Measurements from ENCODE around the gene DACH1. TPM values are rescaled to one million over a fixed set of nuclear protein-coding genes. Genes with fewer than 3 reads are reported as not detected.

The DACH1 gene
- total RNA-seq, 1 donor from 2014 or later = 110 TPM

DNA sequence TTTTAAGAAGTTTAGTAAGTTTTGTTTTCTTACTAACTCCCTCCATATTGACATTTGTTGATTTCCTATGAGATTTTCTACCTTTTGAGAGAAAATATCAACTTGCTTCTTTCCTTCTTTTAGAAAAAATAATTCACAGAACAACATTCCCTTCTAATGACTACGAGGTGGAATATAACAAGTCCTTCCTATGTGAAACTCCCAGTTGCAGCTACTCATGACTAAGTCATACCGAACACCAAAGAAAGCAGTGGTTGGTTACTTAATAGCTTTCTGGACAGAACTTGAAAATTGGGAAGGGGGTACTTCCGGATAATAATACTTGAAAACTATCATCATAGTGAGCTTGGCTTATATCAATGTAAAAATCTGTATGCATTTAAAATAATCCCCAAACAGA lies 144.8 kb downstream of the DACH1 start:
- TF ChIP-seq CTCF (IDR thresholded peaks at IDR 0.05; ENCODE audit: partially characterized antibody, unreplicated experiment) = no peak
- peaks cover 6% of the 10 kb centered on the region for H3K9me3 Mint-ChIP-seq (ENCODE audit: unreplicated experiment)
- peaks cover 10% of the 10 kb centered on the region for H3K4me1 Mint-ChIP-seq (ENCODE audit: low read depth, unreplicated experiment)
- H3K36me3 Mint-ChIP-seq (ENCODE audit: unreplicated experiment) = no peaks in the 10 kb centered on the region
- no peak for DNase-seq
- H3K4me3 Mint-ChIP-seq (ENCODE audit: unreplicated experiment) = no peak overlapping the region
- H3K27ac Mint-ChIP-seq (ENCODE audit: unreplicated experiment) = no peak overlapping the region
- peaks cover 3% of the 10 kb centered on the region for H3K27me3 Mint-ChIP-seq (ENCODE audit: unreplicated experiment)

GRCh38 chr13:71721104-71721503 lies 145.9 kb downstream of the DACH1 start:
- TF ChIP-seq CTCF (IDR thresholded peaks at IDR 0.05; ENCODE audit: partially characterized antibody, unreplicated experiment) = no peak
- Mint-ChIP-seq H3K4me3 (ENCODE audit: unreplicated experiment) (no peak overlapping the region), H3K27ac (ENCODE audit: unreplicated experiment) (no peak overlapping the region), H3K9me3 (ENCODE audit: unreplicated experiment) (peaks cover 6% of the 10 kb centered on the region), H3K36me3 (ENCODE audit: unreplicated experiment) (no peaks in the 10 kb centered on the region), H3K4me1 (ENCODE audit: low read depth, unreplicated experiment) (peaks cover 7% of the 10 kb centered on the region), H3K27me3 (ENCODE audit: unreplicated experiment) (peaks cover 3% of the 10 kb centered on the region)
- no peak for DNase-seq

DNA sequence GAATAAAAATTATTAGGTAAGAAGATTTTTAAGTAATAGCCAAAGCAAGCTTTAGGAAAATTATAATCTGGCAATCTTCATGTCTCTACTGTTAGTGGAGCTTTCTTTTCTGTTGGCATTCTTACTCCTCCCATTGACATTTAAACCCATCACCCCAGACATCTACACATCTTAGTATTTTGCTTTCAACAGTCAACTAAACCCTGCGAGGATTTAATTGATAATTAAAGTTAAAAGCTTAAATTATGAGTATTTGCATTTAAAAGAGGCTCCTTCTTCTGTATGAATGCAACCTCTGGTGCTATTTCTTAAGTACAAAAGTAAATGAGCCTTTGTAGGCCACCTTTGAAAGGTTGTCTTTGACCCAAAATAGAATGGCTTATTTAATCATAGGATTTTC lies 148.1 kb downstream of the DACH1 start:
- no peak overlapping the region for H3K27ac Mint-ChIP-seq (ENCODE audit: unreplicated experiment)

GRCh38 chr13:71714802-71715375 lies 152.1 kb downstream of the DACH1 start:
- peaks cover 4% of the 10 kb centered on the region for H3K4me1 Mint-ChIP-seq (ENCODE audit: low read depth, unreplicated experiment)
- no peak overlapping the region for H3K4me3 Mint-ChIP-seq (ENCODE audit: unreplicated experiment)
- DNase-seq = no peak
- peaks cover 1% of the 10 kb centered on the region for H3K27me3 Mint-ChIP-seq (ENCODE audit: unreplicated experiment)
- no peak overlapping the region for H3K27ac Mint-ChIP-seq (ENCODE audit: unreplicated experiment)
- H3K36me3 Mint-ChIP-seq (ENCODE audit: unreplicated experiment) = no peaks in the 10 kb centered on the region
- no peak for TF ChIP-seq CTCF (IDR thresholded peaks at IDR 0.05; ENCODE audit: partially characterized antibody, unreplicated experiment)
- H3K9me3 Mint-ChIP-seq (ENCODE audit: unreplicated experiment) = peaks cover 2% of the 10 kb centered on the region

More for the DNA sequence above, 148.1 kb downstream of the DACH1 start:
- no peaks in the 10 kb centered on the region for H3K36me3 Mint-ChIP-seq (ENCODE audit: unreplicated experiment)
- peaks cover 3% of the 10 kb centered on the region for H3K27me3 Mint-ChIP-seq (ENCODE audit: unreplicated experiment)
- TF ChIP-seq CTCF (IDR thresholded peaks at IDR 0.05; ENCODE audit: partially characterized antibody, unreplicated experiment) = no peak
- H3K4me1 Mint-ChIP-seq (ENCODE audit: low read depth, unreplicated experiment) = peaks cover 4% of the 10 kb centered on the region
- DNase-seq = no peak
- H3K4me3 Mint-ChIP-seq (ENCODE audit: unreplicated experiment) = no peak overlapping the region
- H3K9me3 Mint-ChIP-seq (ENCODE audit: unreplicated experiment) = peaks cover 6% of the 10 kb centered on the region

DNA sequence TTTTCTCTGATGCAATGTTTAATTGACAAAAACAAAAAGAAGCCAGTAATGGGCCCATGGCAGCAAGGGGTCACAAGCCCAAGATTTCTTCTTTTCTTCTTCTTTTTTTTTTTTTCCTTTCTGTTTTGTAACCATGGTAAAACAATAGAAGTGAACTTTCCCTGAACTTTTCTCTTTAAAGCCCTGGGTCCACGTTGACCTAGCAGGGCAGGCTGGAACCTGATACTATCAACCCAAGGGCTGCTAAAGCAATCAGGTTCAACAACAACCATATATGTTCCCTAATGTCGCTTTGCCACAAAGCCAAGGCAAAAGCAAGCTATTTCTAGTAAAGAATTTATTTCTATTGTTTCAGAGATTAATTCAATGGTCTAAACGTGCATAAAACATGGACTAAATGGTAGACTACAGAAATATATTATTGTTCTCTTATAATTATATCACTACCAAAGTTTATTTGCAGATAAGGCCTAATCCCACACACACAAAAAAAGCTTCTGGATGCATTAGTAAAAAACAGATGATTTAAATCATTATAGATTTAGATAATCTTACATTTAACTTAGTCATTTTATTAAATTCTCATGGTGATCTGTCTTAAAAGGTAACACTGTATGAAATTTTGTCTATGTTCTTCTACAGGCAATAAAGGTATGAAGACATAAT lies 153.9 kb downstream of the DACH1 start:
- Mint-ChIP-seq H3K27me3 (ENCODE audit: unreplicated experiment) (no peaks in the 10 kb centered on the region), H3K4me1 (ENCODE audit: low read depth, unreplicated experiment) (peaks cover 2% of the 10 kb centered on the region), H3K9me3 (ENCODE audit: unreplicated experiment) (peaks cover 2% of the 10 kb centered on the region), H3K27ac (ENCODE audit: unreplicated experiment) (no peak overlapping the region), H3K36me3 (ENCODE audit: unreplicated experiment) (no peaks in the 10 kb centered on the region), H3K4me3 (ENCODE audit: unreplicated experiment) (no peak overlapping the region)
- TF ChIP-seq CTCF (IDR thresholded peaks at IDR 0.05; ENCODE audit: partially characterized antibody, unreplicated experiment) = no peak
- DNase-seq = no peak
